ENCODE results near the gene USP54.

DNA sequence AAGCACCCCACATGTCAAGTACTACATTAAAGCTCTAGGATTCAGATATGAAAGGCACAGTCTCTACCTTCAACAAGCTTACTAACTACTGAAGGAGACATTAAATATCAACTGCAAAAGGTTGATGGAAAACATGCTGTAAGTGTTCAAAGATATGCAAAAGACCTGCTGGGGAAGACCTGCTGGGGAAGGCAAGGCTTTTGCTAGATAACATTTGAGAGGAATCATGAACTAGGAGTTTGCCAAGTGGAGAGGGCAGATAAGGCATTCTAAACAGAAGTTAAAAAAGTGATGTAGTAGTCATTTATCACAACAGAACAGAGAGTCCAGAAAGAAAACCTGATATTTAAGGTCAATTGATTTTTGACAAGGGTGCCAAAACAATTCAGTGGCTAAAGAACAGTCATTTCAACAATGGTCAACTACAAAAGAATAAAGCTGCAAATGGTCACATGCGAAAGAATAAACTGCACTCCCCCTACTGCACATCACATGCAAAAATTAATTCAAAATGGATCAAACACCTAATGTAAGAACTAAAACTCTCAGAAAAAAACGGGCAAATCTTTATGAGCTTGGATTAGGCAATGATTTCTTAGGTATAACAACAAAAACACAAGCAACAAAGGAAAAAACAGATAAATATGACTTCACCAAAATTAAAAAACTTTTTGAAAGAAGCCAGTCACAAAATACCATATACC, 134.8 kb downstream of the USP54 start:
- TF ChIP-seq CTCF (conservative IDR thresholded peaks at IDR 0.05; ENCODE audit: low read depth, low read length) = no peak
- TF ChIP-seq EZH2 (IDR thresholded peaks at IDR 0.05; ENCODE audit: borderline replicate concordance, low read depth, low read length, poor library complexity, severe bottlenecking) = no peak

Measured in A673 (cell line).